H9 (cell line): ENCODE data around the gene LEKR1. TPM values are rescaled to one million over a fixed set of nuclear protein-coding genes. Genes with fewer than 3 reads are reported as not detected.

Experiments
- DNase-seq: peaks from one replicate; pipeline ENCODE4 v3.0.0-alpha.2; 2017
- H2AFZ ChIP-seq: one replicate; pipeline ENCODE4 v1.6.1; 2013; ENCODE audit warnings: mild to moderate bottlenecking, low read length, control low read depth, moderate library complexity
- H2AK5ac ChIP-seq: 2 replicates; pipeline ENCODE4 v1.6.1; 2013; ENCODE audit warnings: low read length, control low read depth, mixed read lengths; ENCODE audit not compliant: insufficient read length
- H2BK120ac ChIP-seq: one replicate; pipeline ENCODE4 v1.6.1; 2013; ENCODE audit warnings: low read depth, mild to moderate bottlenecking, low read length, control low read depth, inconsistent platforms; ENCODE audit not compliant: poor library complexity, severe bottlenecking
- H2BK12ac ChIP-seq: 2 replicates; pipeline ENCODE4 v1.6.1; 2013; ENCODE audit warnings: low read length, control low read depth, mixed read lengths, low read depth; ENCODE audit not compliant: insufficient read length
- H2BK15ac ChIP-seq: 2 replicates; pipeline ENCODE4 v1.6.1; 2013; ENCODE audit warnings: low read depth, low read length, control low read depth
- H2BK20ac ChIP-seq: one replicate; pipeline ENCODE4 v1.6.1; 2013; ENCODE audit warnings: low read depth, mild to moderate bottlenecking, low read length, control low read depth, inconsistent platforms; ENCODE audit not compliant: poor library complexity, severe bottlenecking
- H2BK5ac ChIP-seq: 2 replicates; pipeline ENCODE4 v1.6.1; 2013; ENCODE audit warnings: low read length, control low read depth, mixed read lengths; ENCODE audit not compliant: insufficient read length
- H3K14ac ChIP-seq: 2 replicates; pipeline ENCODE4 v1.6.1; 2013; ENCODE audit warnings: low read length, control low read depth; ENCODE audit not compliant: insufficient read depth
- H3K18ac ChIP-seq: 2 replicates; pipeline ENCODE4 v1.6.1; 2013; ENCODE audit warnings: low read depth, mild to moderate bottlenecking, mixed read lengths, low read length, control low read depth; ENCODE audit not compliant: insufficient read length
- H3K23ac ChIP-seq: 2 replicates; pipeline ENCODE4 v1.6.1; 2013; ENCODE audit warnings: low read length, control low read depth, mixed read lengths, low read depth; ENCODE audit not compliant: insufficient read length
- H3K23me2 ChIP-seq: 2 replicates; pipeline ENCODE4 v1.6.1; 2013; ENCODE audit warnings: low read depth, mild to moderate bottlenecking, mixed read lengths, low read length, control low read depth; ENCODE audit not compliant: insufficient read length, poor library complexity, severe bottlenecking
- H3K27ac ChIP-seq: 2 replicates; pipeline ENCODE4 v1.5.1; 2013; ENCODE audit warnings: low read length, control low read depth, mixed read lengths, low read depth; ENCODE audit not compliant: insufficient read length
- H3K27me3 ChIP-seq: 2 replicates; pipeline ENCODE4 v1.6.1; 2013; ENCODE audit warnings: low read length, control low read depth, inconsistent platforms; ENCODE audit not compliant: insufficient read depth
- H3K4ac ChIP-seq: 2 replicates; pipeline ENCODE4 v1.6.1; 2013; ENCODE audit warnings: low read depth, mild to moderate bottlenecking, control low read depth, inconsistent platforms, low read length, moderate library complexity
- H3K4me1 ChIP-seq: 2 replicates; pipeline ENCODE4 v1.6.1; 2013; ENCODE audit warnings: low read length, control low read depth, inconsistent platforms; ENCODE audit not compliant: insufficient read depth
- H3K4me2 ChIP-seq: 2 replicates; pipeline ENCODE4 v1.6.1; 2013; ENCODE audit warnings: low read length, control low read depth, mixed read lengths; ENCODE audit not compliant: insufficient read length, insufficient read depth
- H3K56ac ChIP-seq: 2 replicates; pipeline ENCODE4 v1.6.1; 2013; ENCODE audit warnings: low read depth, mild to moderate bottlenecking, mixed read lengths, low read length, control low read depth; ENCODE audit not compliant: insufficient read length
- H3K79me1 ChIP-seq: 2 replicates; pipeline ENCODE4 v1.6.1; 2013; ENCODE audit warnings: low read depth, mild to moderate bottlenecking, moderate library complexity, low read length, control low read depth, inconsistent platforms; ENCODE audit not compliant: insufficient read depth, poor library complexity, severe bottlenecking
- H3K79me2 ChIP-seq: 2 replicates; pipeline ENCODE4 v1.6.1; 2013; ENCODE audit warnings: low read length, control low read depth, inconsistent platforms; ENCODE audit not compliant: insufficient read depth
- H3K9ac ChIP-seq: 2 replicates; pipeline ENCODE4 v1.6.1; 2013; ENCODE audit warnings: low read length, control low read depth, mixed read lengths; ENCODE audit not compliant: insufficient read length; ENCODE audit errors: extremely low read depth
- H3K9me3 ChIP-seq: one replicate; pipeline ENCODE4 v1.6.1; 2013; ENCODE audit warnings: low read depth, low read length, inconsistent platforms; ENCODE audit not compliant: control insufficient read depth
- H3T11ph ChIP-seq: one replicate; pipeline ENCODE4 v1.6.1; 2013; ENCODE audit warnings: mild to moderate bottlenecking, low read length, control low read depth, inconsistent platforms
- H4K20me1 ChIP-seq: one replicate; pipeline ENCODE4 v1.6.1; 2013; ENCODE audit not compliant: control insufficient read depth, insufficient read length, insufficient read depth
- H4K5ac ChIP-seq: 2 replicates; pipeline ENCODE4 v1.6.1; 2013; ENCODE audit warnings: low read depth, mild to moderate bottlenecking, mixed read lengths, low read length, control low read depth; ENCODE audit not compliant: insufficient read length
- H4K8ac ChIP-seq: replicated peaks from 2 replicates; pipeline ENCODE4 v1.6.1; 2013; ENCODE audit warnings: low read length, control low read depth, mixed read lengths, low read depth; ENCODE audit not compliant: insufficient read length
- H4K91ac ChIP-seq: 2 replicates; pipeline ENCODE4 v1.6.1; 2013; ENCODE audit warnings: low read depth, mild to moderate bottlenecking, moderate library complexity, mixed read lengths, low read length, control low read depth; ENCODE audit not compliant: insufficient read length
- H3K27ac Mint-ChIP-seq, 3 experiments: 2 replicates in 2 of 3; 3 replicates in 1 of 3; pipeline ENCODE4 v1.8.0; 2020 to 2021; ENCODE audit warnings: mixed read lengths in 3 of 3, mild to moderate bottlenecking in 1 of 3, moderate library complexity in 1 of 3
- H3K27me3 Mint-ChIP-seq: 2 replicates; pipeline ENCODE4 v1.8.0; 2021; ENCODE audit warnings: low read depth, mild to moderate bottlenecking, moderate library complexity, mixed read lengths
- H3K36me3 Mint-ChIP-seq, 3 experiments: 2 replicates in 2 of 3; 3 replicates in 1 of 3; pipeline ENCODE4 v1.8.0; 2020 to 2021; ENCODE audit warnings: low read depth in 3 of 3, mixed read lengths in 3 of 3; ENCODE audit not compliant: insufficient read depth in 1 of 3
- H3K4me1 Mint-ChIP-seq, 2 experiments: 2 replicates each; pipeline ENCODE4 v1.8.0; 2020; ENCODE audit warnings: mixed read lengths in 2 of 2
- H3K4me3 Mint-ChIP-seq, 2 experiments: 2 replicates in 1 of 2; 3 replicates in 1 of 2; pipeline ENCODE4 v1.8.0; 2020 to 2021; ENCODE audit warnings: mild to moderate bottlenecking in 2 of 2, mixed read lengths in 2 of 2, moderate library complexity in 1 of 2
- H3K9me3 Mint-ChIP-seq, 2 experiments: 2 replicates in 1 of 2; 3 replicates in 1 of 2; pipeline ENCODE4 v1.8.0; 2020; ENCODE audit warnings: mild to moderate bottlenecking in 2 of 2, mixed read lengths in 2 of 2, moderate library complexity in 1 of 2
- total RNA-seq: library from RNA; stranded (reverse); gene quantifications from 2 replicates; pipeline ENCODE4 v1.2.1, GENCODE V29; 2021
- TF ChIP-seq, protein P1 (sequence below): fragments of 200-600 bp; sonication (generic); conservative IDR thresholded peaks from 3 replicates; pipeline ENCODE4 v1.8.0; 2021; ENCODE audit warnings: antibody characterized with exemption, mild to moderate bottlenecking

The LEKR1 gene
- total RNA-seq, 1 experiment from 2014 or later: not detected

DNA sequence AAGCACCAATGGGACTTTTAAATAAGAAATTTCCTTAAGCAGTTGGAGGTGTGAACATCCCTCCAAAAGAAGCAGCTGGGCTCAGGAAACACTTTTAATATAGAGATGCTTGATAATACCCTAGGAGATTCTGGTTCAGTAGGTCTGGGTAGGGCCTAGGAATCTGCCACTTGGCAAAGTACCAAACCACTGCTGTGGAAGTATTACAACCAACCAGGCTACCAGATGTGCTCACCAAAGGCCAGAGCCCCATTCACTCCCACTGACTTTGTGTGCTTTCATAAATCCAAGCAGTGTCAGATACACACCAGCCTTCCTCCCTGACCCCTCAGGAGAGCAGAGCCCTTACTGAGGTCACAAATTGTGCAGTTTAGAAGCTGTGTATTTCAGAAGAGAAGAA, 171.2 kb downstream of the LEKR1 start:
- Mint-ChIP-seq H3K27me3 (peaks cover 2% of the 10 kb centered on the region; the same call in 1 of the 2 replicates), H3K4me3 (no peak overlapping the region), H3K27ac (no peak overlapping the region), H3K4me1 (peaks cover 0 to 3% of the 10 kb centered on the region in 2 experiments; a peak in 2 of 4 replicates), H3K9me3 (no peaks in the 10 kb centered on the region), H3K36me3 (no peaks in the 10 kb centered on the region)
- Histone ChIP-seq H3K14ac (no peak overlapping the region), H3K9me3 (no peaks in the 10 kb centered on the region), H3K79me2 (no peaks in the 10 kb centered on the region), H2AK5ac (no peak overlapping the region), H3K18ac (no peak overlapping the region), H3K23ac (no peak overlapping the region), H3K4ac (no peak overlapping the region), H3K23me2 (no peaks in the 10 kb centered on the region), H4K20me1 (no peaks in the 10 kb centered on the region), H2BK20ac (no peak overlapping the region), H2BK15ac (no peak overlapping the region), H2BK12ac (no peak overlapping the region), H2BK5ac (no peak overlapping the region), H3K79me1 (no peaks in the 10 kb centered on the region), H4K91ac (no peak overlapping the region), H4K5ac (no peak overlapping the region), H3K4me2 (no peak overlapping the region), H4K8ac (no peak overlapping the region), H3K4me1 (no peaks in the 10 kb centered on the region), H3T11ph (no peak overlapping the region), H3K56ac (no peak overlapping the region), H3K27me3 (no peaks in the 10 kb centered on the region), H2AFZ (no peak overlapping the region), H3K9ac (no peak overlapping the region), H2BK120ac (no peak overlapping the region), H3K27ac (no peak overlapping the region)
- TF ChIP-seq, protein P1, sequence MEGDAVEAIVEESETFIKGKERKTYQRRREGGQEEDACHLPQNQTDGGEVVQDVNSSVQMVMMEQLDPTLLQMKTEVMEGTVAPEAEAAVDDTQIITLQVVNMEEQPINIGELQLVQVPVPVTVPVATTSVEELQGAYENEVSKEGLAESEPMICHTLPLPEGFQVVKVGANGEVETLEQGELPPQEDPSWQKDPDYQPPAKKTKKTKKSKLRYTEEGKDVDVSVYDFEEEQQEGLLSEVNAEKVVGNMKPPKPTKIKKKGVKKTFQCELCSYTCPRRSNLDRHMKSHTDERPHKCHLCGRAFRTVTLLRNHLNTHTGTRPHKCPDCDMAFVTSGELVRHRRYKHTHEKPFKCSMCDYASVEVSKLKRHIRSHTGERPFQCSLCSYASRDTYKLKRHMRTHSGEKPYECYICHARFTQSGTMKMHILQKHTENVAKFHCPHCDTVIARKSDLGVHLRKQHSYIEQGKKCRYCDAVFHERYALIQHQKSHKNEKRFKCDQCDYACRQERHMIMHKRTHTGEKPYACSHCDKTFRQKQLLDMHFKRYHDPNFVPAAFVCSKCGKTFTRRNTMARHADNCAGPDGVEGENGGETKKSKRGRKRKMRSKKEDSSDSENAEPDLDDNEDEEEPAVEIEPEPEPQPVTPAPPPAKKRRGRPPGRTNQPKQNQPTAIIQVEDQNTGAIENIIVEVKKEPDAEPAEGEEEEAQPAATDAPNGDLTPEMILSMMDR: no peak
- no peak for DNase-seq
